ENCODE data around the gene CNTNAP2.
A peak's percentile ranks its signal among the peaks of the same experiment; 100 is the strongest.
"Not testable (repeated sequence)": the region's sequence is repeated elsewhere in the genome, so short reads cannot be mapped to it uniquely, and the experiment has no call there.

The CNTNAP2 gene

GRCh38 chr7:148436571-148436970 lies 2320.0 kb downstream of the CNTNAP2 start:
- peak in 1 of 2 experiments; percentile 76 for DNase-seq

- peak; percentile 62 to 77 for DNase-seq
Observed at GRCh38 chr7:148437043-148437442, 2320.4 kb downstream of the CNTNAP2 start.

- no peak for DNase-seq
Observed at GRCh38 chr7:148442141-148442655, 2325.6 kb downstream of the CNTNAP2 start.

GRCh38 chr7:148442933-148443332 lies 2326.3 kb downstream of the CNTNAP2 start:
- DNase-seq = no peak

GRCh38 chr7:148445260-148446044 lies 2328.9 kb downstream of the CNTNAP2 start:
- DNase-seq = no peak

- no peak for DNase-seq
Observed at GRCh38 chr7:148447221-148447849, 2330.7 kb downstream of the CNTNAP2 start.

- not testable (repeated sequence) for DNase-seq
Observed at GRCh38 chr7:148451526-148451925, 2334.9 kb downstream of the CNTNAP2 start.

GRCh38 chr7:148456351-148456750 lies 2339.8 kb downstream of the CNTNAP2 start:
- DNase-seq = no peak

GRCh38 chr7:148457310-148457921 lies 2340.8 kb downstream of the CNTNAP2 start:
- no peak for DNase-seq

- DNase-seq = peak in 1 of 2 experiments; percentile 9
Observed at GRCh38 chr7:148458263-148458662, 2341.7 kb downstream of the CNTNAP2 start.

GRCh38 chr7:148461392-148462179 lies 2345.0 kb downstream of the CNTNAP2 start:
- DNase-seq = no peak

- not testable (repeated sequence) for DNase-seq
Observed at GRCh38 chr7:148462774-148463173, 2346.2 kb downstream of the CNTNAP2 start.

- DNase-seq = no peak
Observed at GRCh38 chr7:148463210-148463609, 2346.6 kb downstream of the CNTNAP2 start.

GRCh38 chr7:148464947-148465346 lies 2348.3 kb downstream of the CNTNAP2 start:
- DNase-seq = no peak

GRCh38 chr7:148465441-148465840 lies 2348.8 kb downstream of the CNTNAP2 start:
- DNase-seq = not testable (repeated sequence)

- DNase-seq = no peak
Observed at GRCh38 chr7:148466120-148466519, 2349.5 kb downstream of the CNTNAP2 start.

- no peak for DNase-seq
Observed at GRCh38 chr7:148468700-148469098, 2352.1 kb downstream of the CNTNAP2 start.

Measured in NCI-H524 (cell line).